Suprapubic skin (tissue), 4 donors: Measurements from ENCODE around the gene MDFI. TPM values are rescaled to one million over a fixed set of nuclear protein-coding genes. Genes with fewer than 3 reads are reported as not detected.

Source experiments
- DNase-seq, 2 donors: peaks; one replicate each; pipeline ENCODE4 v3.0.0-alpha.2; 2019; ENCODE audit warnings: low spot score in 2 of 2
- H3K27ac ChIP-seq: fragments of 200-600 bp; sonication (generic); one replicate; pipeline ENCODE4 v1.5.1; 2019
- H3K27me3 ChIP-seq: fragments of 200-600 bp; sonication (generic); one replicate; pipeline ENCODE4 v1.5.1; 2019
- H3K36me3 ChIP-seq: fragments of 200-600 bp; sonication (generic); one replicate; pipeline ENCODE4 v1.5.1; 2019
- H3K4me1 ChIP-seq: fragments of 200-600 bp; sonication (generic); one replicate; pipeline ENCODE4 v1.5.1; 2019
- H3K4me3 ChIP-seq: fragments of 200-600 bp; sonication (generic); one replicate; pipeline ENCODE4 v1.5.1; 2019; ENCODE audit warnings: mild to moderate bottlenecking
- H3K9me3 ChIP-seq: fragments of 200-600 bp; sonication (generic); one replicate; pipeline ENCODE4 v1.5.1; 2019
- CTCF ChIP-seq, 2 donors: fragments of 200-600 bp in 1 of 2; fragments of 450-650 bp in 1 of 2; sonication (generic) in 1 of 2; IDR thresholded peaks; one replicate each; pipeline ENCODE4 v1.5.1; 2016 to 2019; ENCODE audit warnings: antibody characterized with exemption in 2 of 2, mild to moderate bottlenecking in 1 of 2, moderate library complexity in 1 of 2
- EP300 ChIP-seq: sonication (generic); formaldehyde crosslinking; IDR thresholded peaks from one replicate; pipeline ENCODE4 v1.6.1; 2017; ENCODE audit warnings: antibody characterized with exemption
- POLR2A ChIP-seq, 2 donors: fragments of 450-650 bp; IDR thresholded peaks; one replicate each; pipeline ENCODE4 v1.6.1; 2017; ENCODE audit warnings: antibody characterized with exemption in 2 of 2, mild to moderate bottlenecking in 2 of 2, moderate library complexity in 2 of 2
- POLR2AphosphoS5 ChIP-seq, 3 donors: sonication (generic); formaldehyde crosslinking; IDR thresholded peaks; one replicate each; pipeline ENCODE4 v1.6.1; 2017; ENCODE audit warnings: antibody characterized with exemption in 3 of 3
- WGBS: methylation state at CpG from one replicate; pipeline ENCODE4 v1.1.5; 2018; 5-methylcytosine and 5-hydroxymethylcytosine counted together
- total RNA-seq, 4 donors: library from RNA; depleted of rRNA; stranded (reverse); fragments of >200 nt; gene quantifications; one replicate each; pipeline ENCODE4 v1.1.0, GENCODE V29; 2016

The MDFI gene
- total RNA-seq, 4 donors from 2014 or later, result 21.7 to 51.8 (median 31.4) TPM

GRCh38 chr6:41684311-41685180 lies 46.3 kb downstream of the MDFI start:
- peak in 1 of 2 donors; percentile 57 for DNase-seq
- no peak overlapping the region for H3K27ac ChIP-seq
- H3K9me3 ChIP-seq, result no peaks in the 10 kb centered on the region
- peaks cover 30% of the 10 kb centered on the region for H3K4me1 ChIP-seq
- WGBS, result 84% methylated on average over 9 of the region's 25 CpGs
- peaks cover 38% of the 10 kb centered on the region for H3K36me3 ChIP-seq
- TF ChIP-seq POLR2AphosphoS5 (IDR thresholded peaks at IDR 0.05) (no peak), CTCF (IDR thresholded peaks at IDR 0.05) (no peak), EP300 (no peak), POLR2A (IDR thresholded peaks at IDR 0.05) (no peak)
- no peaks in the 10 kb centered on the region for H3K27me3 ChIP-seq
- H3K4me3 ChIP-seq, result no peak overlapping the region

GRCh38 chr6:41685641-41686380 lies 47.5 kb downstream of the MDFI start:
- WGBS, result 97% methylated on average over 7 of the region's 7 CpGs
- peaks cover 36% of the 10 kb centered on the region for H3K4me1 ChIP-seq
- no peak overlapping the region for H3K4me3 ChIP-seq
- TF ChIP-seq EP300 (no peak), CTCF (IDR thresholded peaks at IDR 0.05) (no peak)
- H3K36me3 ChIP-seq, result peaks cover 48% of the 10 kb centered on the region
- DNase-seq, result peak in 1 of 2 donors; percentile 11
- H3K9me3 ChIP-seq, result no peaks in the 10 kb centered on the region
- no peaks in the 10 kb centered on the region for H3K27me3 ChIP-seq
- no peak overlapping the region for H3K27ac ChIP-seq

GRCh38 chr6:41687501-41688175 lies 49.4 kb downstream of the MDFI start:
- Histone ChIP-seq H3K4me3 (no peak overlapping the region), H3K27ac (no peak overlapping the region), H3K9me3 (no peaks in the 10 kb centered on the region), H3K36me3 (peaks cover 54% of the 10 kb centered on the region), H3K4me1 (peaks cover 31% of the 10 kb centered on the region), H3K27me3 (no peaks in the 10 kb centered on the region)
- TF ChIP-seq POLR2A (IDR thresholded peaks at IDR 0.05) (no peak), POLR2AphosphoS5 (IDR thresholded peaks at IDR 0.05) (no peak), CTCF (IDR thresholded peaks at IDR 0.05) (no peak), EP300 (no peak)
- WGBS, result 72% methylated on average over 8 of the region's 9 CpGs
- DNase-seq, result peak in 1 of 2 donors; percentile 38

- H3K27ac ChIP-seq, result no peak overlapping the region
- H3K9me3 ChIP-seq, result no peaks in the 10 kb centered on the region
- no peaks in the 10 kb centered on the region for H3K27me3 ChIP-seq
- DNase-seq, result peak in 1 of 2 donors; percentile 44
- H3K4me1 ChIP-seq, result peaks cover 26% of the 10 kb centered on the region
- WGBS, result 71% methylated on average over 5 of the region's 5 CpGs
- no peak for TF ChIP-seq POLR2A (IDR thresholded peaks at IDR 0.05)
- TF ChIP-seq CTCF (IDR thresholded peaks at IDR 0.05), result no peak
- no peak for TF ChIP-seq POLR2AphosphoS5 (IDR thresholded peaks at IDR 0.05)
- no peak for TF ChIP-seq EP300
- no peak overlapping the region for H3K4me3 ChIP-seq
- H3K36me3 ChIP-seq, result peaks cover 54% of the 10 kb centered on the region
These were observed 50.1 kb downstream of the MDFI start for GRCh38 chr6:41688256-41688965.
